ENCODE results near the gene IL2RG.

The IL2RG gene

GRCh38 chrX:71109051-71109450 is 2.3 kb downstream of the IL2RG start:
- peaks cover 79% of the 10 kb centered on the region for H3K27me3 ChIP-seq (ENCODE audit: control insufficient read depth, insufficient read depth, low read length)
- peaks cover 18% of the 10 kb centered on the region for H3K4me1 ChIP-seq (ENCODE audit: control insufficient read depth, insufficient read depth, low read length)

GRCh38 chrX:71107762-71108360 is 3.5 kb downstream of the IL2RG start:
- Histone ChIP-seq H3K27me3 (ENCODE audit: control insufficient read depth, insufficient read depth, low read length) (peaks cover 70% of the 10 kb centered on the region), H3K9me3 (ENCODE audit: control insufficient read depth, insufficient read depth, low read depth, low read length) (no peaks in the 10 kb centered on the region; the same call in 1 of the 2 replicates), H3K4me1 (ENCODE audit: control insufficient read depth, insufficient read depth, low read length) (peaks cover 28% of the 10 kb centered on the region), H3K9ac (ENCODE audit: low read length) (no peak overlapping the region), H3K27ac (ENCODE audit: low read depth, low read length) (no peak overlapping the region), H3K4me3 (ENCODE audit: low read depth, low read length) (no peak overlapping the region), H3K36me3 (ENCODE audit: control insufficient read depth, insufficient read depth, low read length) (no peaks in the 10 kb centered on the region)

More at GRCh38 chrX:71109051-71109450, 2.3 kb downstream of the IL2RG start:
- H3K9me3 ChIP-seq (ENCODE audit: control insufficient read depth, insufficient read depth, low read depth, low read length): no peaks in the 10 kb centered on the region; the same call in 1 of the 2 replicates
- H3K36me3 ChIP-seq (ENCODE audit: control insufficient read depth, insufficient read depth, low read length): no peaks in the 10 kb centered on the region
- no peak overlapping the region for H3K27ac ChIP-seq (ENCODE audit: low read depth, low read length)
- no peak overlapping the region for H3K4me3 ChIP-seq (ENCODE audit: low read depth, low read length)
- no peak overlapping the region for H3K9ac ChIP-seq (ENCODE audit: low read length)

- Histone ChIP-seq H3K36me3 (ENCODE audit: control insufficient read depth, insufficient read depth, low read length) (no peaks in the 10 kb centered on the region), H3K9me3 (ENCODE audit: control insufficient read depth, insufficient read depth, low read depth, low read length) (no peaks in the 10 kb centered on the region; the same call in 1 of the 2 replicates), H3K27me3 (ENCODE audit: control insufficient read depth, insufficient read depth, low read length) (peaks cover 64% of the 10 kb centered on the region), H3K9ac (ENCODE audit: low read length) (no peak overlapping the region), H3K4me3 (ENCODE audit: low read depth, low read length) (no peak overlapping the region), H3K4me1 (ENCODE audit: control insufficient read depth, insufficient read depth, low read length) (peaks cover 34% of the 10 kb centered on the region), H3K27ac (ENCODE audit: low read depth, low read length) (no peak overlapping the region)
Measured at GRCh38 chrX:71107245-71107644, 4.1 kb downstream of the IL2RG start.

- no peaks in the 10 kb centered on the region; the same call in 1 of the 2 replicates for H3K9me3 ChIP-seq (ENCODE audit: control insufficient read depth, insufficient read depth, low read depth, low read length)
- H3K27ac ChIP-seq (ENCODE audit: low read depth, low read length): no peak within 1 kb of the TSS
- H3K36me3 ChIP-seq (ENCODE audit: control insufficient read depth, insufficient read depth, low read length): no peaks in the 10 kb centered on the region
- H3K9ac ChIP-seq (ENCODE audit: low read length): no peak within 1 kb of the TSS
- H3K4me1 ChIP-seq (ENCODE audit: control insufficient read depth, insufficient read depth, low read length): peaks cover 42% of the 10 kb centered on the region
- H3K4me3 ChIP-seq (ENCODE audit: low read depth, low read length): no peak within 1 kb of the TSS
- peaks cover 62% of the 10 kb centered on the region for H3K27me3 ChIP-seq (ENCODE audit: control insufficient read depth, insufficient read depth, low read length)
Measured at GRCh38 chrX:71106427-71106826, 5.0 kb downstream of the IL2RG start, which contains the start of gene CXorf65. Gene CXorf65, minus strand, starts transcription at chrX:71106740. Its CDS starts 184 bp downstream, at chrX:71106556.

GRCh38 chrX:71105628-71106027 is 5.7 kb downstream of the IL2RG start:
- peaks cover 50% of the 10 kb centered on the region for H3K4me1 ChIP-seq (ENCODE audit: control insufficient read depth, insufficient read depth, low read length)
- peaks cover 62% of the 10 kb centered on the region for H3K27me3 ChIP-seq (ENCODE audit: control insufficient read depth, insufficient read depth, low read length)
- no peak overlapping the region for H3K9ac ChIP-seq (ENCODE audit: low read length)
- H3K27ac ChIP-seq (ENCODE audit: low read depth, low read length): no peak overlapping the region
- H3K9me3 ChIP-seq (ENCODE audit: control insufficient read depth, insufficient read depth, low read depth, low read length): no peaks in the 10 kb centered on the region; the same call in 1 of the 2 replicates
- no peak overlapping the region for H3K4me3 ChIP-seq (ENCODE audit: low read depth, low read length)
- no peaks in the 10 kb centered on the region for H3K36me3 ChIP-seq (ENCODE audit: control insufficient read depth, insufficient read depth, low read length)

GRCh38 chrX:71103110-71103983 is 8.0 kb downstream of the IL2RG start:
- peaks cover 55% of the 10 kb centered on the region for H3K27me3 ChIP-seq (ENCODE audit: control insufficient read depth, insufficient read depth, low read length)
- H3K9me3 ChIP-seq (ENCODE audit: control insufficient read depth, insufficient read depth, low read depth, low read length): no peaks in the 10 kb centered on the region; the same call in 1 of the 2 replicates
- H3K4me1 ChIP-seq (ENCODE audit: control insufficient read depth, insufficient read depth, low read length): peaks cover 63% of the 10 kb centered on the region
- H3K4me3 ChIP-seq (ENCODE audit: low read depth, low read length): peak overlapping the region; percentile 54
- H3K36me3 ChIP-seq (ENCODE audit: control insufficient read depth, insufficient read depth, low read length): no peaks in the 10 kb centered on the region
- peak overlapping the region; percentile 89; the same call in 1 of the 2 replicates for H3K27ac ChIP-seq (ENCODE audit: low read depth, low read length)
- peak overlapping the region; percentile 64 for H3K9ac ChIP-seq (ENCODE audit: low read length)

GRCh38 chrX:71102292-71102691 is 9.1 kb downstream of the IL2RG start:
- Histone ChIP-seq H3K9me3 (ENCODE audit: control insufficient read depth, insufficient read depth, low read depth, low read length) (no peaks in the 10 kb centered on the region; the same call in 1 of the 2 replicates), H3K4me1 (ENCODE audit: control insufficient read depth, insufficient read depth, low read length) (peaks cover 65% of the 10 kb centered on the region), H3K27me3 (ENCODE audit: control insufficient read depth, insufficient read depth, low read length) (peaks cover 54% of the 10 kb centered on the region), H3K9ac (ENCODE audit: low read length) (no peak overlapping the region), H3K4me3 (ENCODE audit: low read depth, low read length) (no peak overlapping the region), H3K27ac (ENCODE audit: low read depth, low read length) (no peak overlapping the region), H3K36me3 (ENCODE audit: control insufficient read depth, insufficient read depth, low read length) (no peaks in the 10 kb centered on the region)

- H3K27ac ChIP-seq (ENCODE audit: low read depth, low read length): no peak overlapping the region
- H3K9me3 ChIP-seq (ENCODE audit: control insufficient read depth, insufficient read depth, low read depth, low read length): no peaks in the 10 kb centered on the region; the same call in 1 of the 2 replicates
Measured at GRCh38 chrX:71100581-71101505, 10.5 kb downstream of the IL2RG start.

GRCh38 chrX:71099736-71100135 is 11.6 kb downstream of the IL2RG start:
- H3K9me3 ChIP-seq (ENCODE audit: control insufficient read depth, insufficient read depth, low read depth, low read length): no peaks in the 10 kb centered on the region; the same call in 1 of the 2 replicates
- H3K4me1 ChIP-seq (ENCODE audit: control insufficient read depth, insufficient read depth, low read length): peaks cover 63% of the 10 kb centered on the region
- H3K27ac ChIP-seq (ENCODE audit: low read depth, low read length): peak overlapping the region; percentile 20; the same call in 1 of the 2 replicates
- no peaks in the 10 kb centered on the region for H3K36me3 ChIP-seq (ENCODE audit: control insufficient read depth, insufficient read depth, low read length)
- H3K27me3 ChIP-seq (ENCODE audit: control insufficient read depth, insufficient read depth, low read length): peaks cover 54% of the 10 kb centered on the region
- H3K4me3 ChIP-seq (ENCODE audit: low read depth, low read length): peak overlapping the region; percentile 53
- peak overlapping the region; percentile 72 for H3K9ac ChIP-seq (ENCODE audit: low read length)

More at GRCh38 chrX:71100581-71101505, 10.5 kb downstream of the IL2RG start:
- no peak overlapping the region for H3K9ac ChIP-seq (ENCODE audit: low read length)
- no peaks in the 10 kb centered on the region for H3K36me3 ChIP-seq (ENCODE audit: control insufficient read depth, insufficient read depth, low read length)
- peaks cover 61% of the 10 kb centered on the region for H3K4me1 ChIP-seq (ENCODE audit: control insufficient read depth, insufficient read depth, low read length)
- H3K4me3 ChIP-seq (ENCODE audit: low read depth, low read length): peak overlapping the region; percentile 34; the same call in 1 of the 2 replicates
- H3K27me3 ChIP-seq (ENCODE audit: control insufficient read depth, insufficient read depth, low read length): peaks cover 57% of the 10 kb centered on the region

GRCh38 chrX:71098951-71099506 is 12.3 kb downstream of the IL2RG start:
- Histone ChIP-seq H3K4me3 (ENCODE audit: low read depth, low read length) (peak overlapping the region; percentile 53), H3K27ac (ENCODE audit: low read depth, low read length) (peak overlapping the region; percentile 20; the same call in 1 of the 2 replicates), H3K27me3 (ENCODE audit: control insufficient read depth, insufficient read depth, low read length) (peaks cover 47% of the 10 kb centered on the region), H3K9ac (ENCODE audit: low read length) (peak overlapping the region; percentile 72), H3K4me1 (ENCODE audit: control insufficient read depth, insufficient read depth, low read length) (peaks cover 56% of the 10 kb centered on the region), H3K36me3 (ENCODE audit: control insufficient read depth, insufficient read depth, low read length) (no peaks in the 10 kb centered on the region), H3K9me3 (ENCODE audit: control insufficient read depth, insufficient read depth, low read depth, low read length) (no peaks in the 10 kb centered on the region; the same call in 1 of the 2 replicates)
